ENCODE results near the gene LAMC1. TPM values are rescaled to one million over a fixed set of nuclear protein-coding genes. Genes with fewer than 3 reads are reported as not detected.
A peak's percentile ranks its signal among the peaks of the same experiment; 100 is the strongest.

The LAMC1 gene
- total and polyA plus RNA-seq, 2 experiments from 2014 or later = 185 to 686 TPM

DNA sequence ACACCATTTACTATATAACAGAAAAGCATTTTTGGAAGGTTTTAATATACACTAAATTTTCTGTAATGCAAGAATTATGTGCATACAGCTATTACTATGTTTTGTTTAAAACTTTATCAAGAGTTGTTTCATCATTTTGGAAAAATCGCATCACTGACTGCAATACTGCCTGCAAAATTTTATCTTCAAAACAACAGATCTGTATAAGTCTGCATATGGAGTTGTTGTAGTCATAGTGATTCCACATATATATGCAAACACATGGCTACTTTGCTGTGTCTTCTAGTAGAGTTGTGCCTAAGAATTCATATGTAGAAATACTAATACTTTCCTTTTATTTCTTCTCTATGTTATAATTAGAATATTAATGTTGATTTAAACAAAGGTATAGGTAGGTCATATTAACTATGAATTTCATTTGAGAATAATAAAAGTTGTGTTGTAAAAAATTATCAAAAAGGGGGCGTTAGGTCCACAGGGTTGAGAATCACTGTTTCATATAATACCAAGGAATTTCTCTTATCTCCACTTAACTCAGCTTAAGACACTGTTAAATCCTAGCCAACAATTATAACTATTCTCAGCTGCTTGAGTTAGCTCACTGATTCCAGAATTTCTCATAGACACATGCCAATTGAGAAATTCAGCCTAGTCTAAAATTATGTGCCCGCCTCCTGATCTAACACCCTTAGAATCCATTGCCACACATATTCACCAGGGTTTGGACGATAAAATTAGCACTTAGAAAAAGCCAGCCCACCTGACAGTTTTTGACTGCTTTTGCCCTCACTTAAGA is 22.9 kb upstream of the LAMC1 start:
- Histone ChIP-seq H3K4me2 (ENCODE audit: unreplicated experiment) (no peak overlapping the region), H3K27me3 (replicated peaks; ENCODE audit: insufficient read depth) (no peaks in the 10 kb centered on the region), H3F3A (ENCODE audit: insufficient read depth) (peaks cover 12% of the 10 kb centered on the region; the same call in 1 of the 2 replicates), H2AFZ (no peak overlapping the region), H4K20me1 (ENCODE audit: insufficient read depth) (no peaks in the 10 kb centered on the region), H3K4me1 (ENCODE audit: insufficient read depth) (peaks cover 38% of the 10 kb centered on the region), H3K9ac (no peak overlapping the region), H3K79me2 (ENCODE audit: insufficient read depth) (no peaks in the 10 kb centered on the region), H3K9me2 (ENCODE audit: insufficient read depth) (no peaks in the 10 kb centered on the region), H3K9me3 (ENCODE audit: low read depth) (no peaks in the 10 kb centered on the region), H3K4me3 (no peak overlapping the region), H3K36me3 (ENCODE audit: low read depth) (no peaks in the 10 kb centered on the region), H3K27ac (no peak overlapping the region)
- TF ChIP-seq EZH2phosphoT487 (IDR thresholded peaks at IDR 0.05; ENCODE audit: insufficient read depth, low read depth) (no peak), EZH2 (IDR thresholded peaks at IDR 0.05; ENCODE audit: insufficient read depth, poor library complexity, severe bottlenecking) (no peak)
- peak; percentile 32 for DNase-seq
- 55% methylated on average over 4 of the region's 4 CpGs for WGBS, 2 experiments (ENCODE audit: low coverage in 1 of 2, low lambda C conversion rate in 2 of 2, missing lambda C conversion rate in 2 of 2)
- in situ Hi-C loops (cut with MboI) = no loop called here

DNA sequence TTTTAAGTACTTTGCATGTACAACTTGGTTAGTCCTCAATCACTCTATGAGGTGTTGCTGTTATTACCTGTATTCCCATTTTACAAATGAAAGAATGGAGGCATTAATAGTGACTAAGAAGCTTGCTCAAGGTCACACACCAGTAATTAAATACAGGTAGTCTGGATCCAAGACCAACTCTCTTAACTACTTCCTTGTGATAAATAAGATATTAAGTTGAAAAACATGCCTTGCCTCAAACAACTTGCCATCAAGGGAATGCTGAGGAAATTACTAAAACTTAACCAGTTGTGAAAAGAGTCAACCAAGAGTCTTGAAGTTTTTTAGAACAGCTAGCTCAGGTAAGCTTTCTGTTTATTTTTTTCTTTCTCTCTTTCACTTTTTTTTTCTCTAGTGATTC is 21.0 kb upstream of the LAMC1 start:
- DNase-seq = no peak
- H4K20me1 ChIP-seq (ENCODE audit: insufficient read depth) = no peaks in the 10 kb centered on the region
- H3K79me2 ChIP-seq (ENCODE audit: insufficient read depth) = no peaks in the 10 kb centered on the region
- H3K4me1 ChIP-seq (ENCODE audit: insufficient read depth) = peaks cover 29% of the 10 kb centered on the region
- H3K27me3 ChIP-seq (replicated peaks; ENCODE audit: insufficient read depth) = no peaks in the 10 kb centered on the region
- no peak overlapping the region for H3K4me3 ChIP-seq
- peak overlapping the region; percentile 46 for H3K4me2 ChIP-seq (ENCODE audit: unreplicated experiment)
- H3K9me2 ChIP-seq (ENCODE audit: insufficient read depth) = no peaks in the 10 kb centered on the region
- H3K36me3 ChIP-seq (ENCODE audit: low read depth) = no peaks in the 10 kb centered on the region
- in situ Hi-C loops (cut with MboI) = no loop called here
- H2AFZ ChIP-seq = no peak overlapping the region
- TF ChIP-seq EZH2phosphoT487 (IDR thresholded peaks at IDR 0.05; ENCODE audit: insufficient read depth, low read depth) = no peak
- no peak overlapping the region for H3K27ac ChIP-seq
- no peaks in the 10 kb centered on the region for H3K9me3 ChIP-seq (ENCODE audit: low read depth)
- H3F3A ChIP-seq (ENCODE audit: insufficient read depth) = peaks cover 2% of the 10 kb centered on the region; the same call in 1 of the 2 replicates
- no peak overlapping the region for H3K9ac ChIP-seq

DNA sequence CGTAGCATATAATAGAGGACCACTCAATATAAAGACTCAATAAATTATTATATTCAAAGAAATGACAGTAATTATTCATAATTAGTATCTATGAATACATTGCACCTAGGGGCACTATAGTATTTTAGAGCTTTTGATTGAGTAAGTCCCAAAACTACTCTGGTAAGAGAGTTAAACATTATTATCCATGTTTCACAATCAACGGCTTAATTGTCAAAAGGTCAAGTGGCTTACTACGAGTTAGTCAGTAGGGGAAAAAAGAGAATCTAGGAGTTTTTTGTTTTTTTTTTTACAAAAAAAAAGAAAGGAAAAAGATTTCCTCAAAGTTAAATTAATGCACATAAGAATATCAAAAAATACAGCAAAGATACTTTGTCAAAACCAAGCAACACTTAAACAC is 20.4 kb upstream of the LAMC1 start:
- H3K27me3 ChIP-seq (replicated peaks; ENCODE audit: insufficient read depth) = no peaks in the 10 kb centered on the region
- peak overlapping the region; percentile 46 for H3K4me2 ChIP-seq (ENCODE audit: unreplicated experiment)
- H2AFZ ChIP-seq = peak overlapping the region; percentile 30
- WGBS, 2 experiments (ENCODE audit: low coverage in 1 of 2, low lambda C conversion rate in 2 of 2, missing lambda C conversion rate in 2 of 2) = 35 to 36% methylated on average over 3 of the region's 3 CpGs
- H3K4me3 ChIP-seq = peak overlapping the region; percentile 28; the same call in 1 of the 2 replicates
- no peaks in the 10 kb centered on the region for H3K9me3 ChIP-seq (ENCODE audit: low read depth)
- peaks cover 27% of the 10 kb centered on the region for H3K4me1 ChIP-seq (ENCODE audit: insufficient read depth)
- H3K9me2 ChIP-seq (ENCODE audit: insufficient read depth) = no peaks in the 10 kb centered on the region
- H3K9ac ChIP-seq = no peak overlapping the region
- in situ Hi-C loops (cut with MboI) = no loop called here
- peak overlapping the region; percentile 34 for H3K27ac ChIP-seq
- H3K36me3 ChIP-seq (ENCODE audit: low read depth) = no peaks in the 10 kb centered on the region
- H3K79me2 ChIP-seq (ENCODE audit: insufficient read depth) = no peaks in the 10 kb centered on the region
- TF ChIP-seq EZH2 (IDR thresholded peaks at IDR 0.05; ENCODE audit: insufficient read depth, poor library complexity, severe bottlenecking) = no peak
- TF ChIP-seq EZH2phosphoT487 (IDR thresholded peaks at IDR 0.05; ENCODE audit: insufficient read depth, low read depth) = no peak
- peak; percentile 59 for DNase-seq
- no peaks in the 10 kb centered on the region for H3F3A ChIP-seq (ENCODE audit: insufficient read depth)
- no peaks in the 10 kb centered on the region for H4K20me1 ChIP-seq (ENCODE audit: insufficient read depth)

DNA sequence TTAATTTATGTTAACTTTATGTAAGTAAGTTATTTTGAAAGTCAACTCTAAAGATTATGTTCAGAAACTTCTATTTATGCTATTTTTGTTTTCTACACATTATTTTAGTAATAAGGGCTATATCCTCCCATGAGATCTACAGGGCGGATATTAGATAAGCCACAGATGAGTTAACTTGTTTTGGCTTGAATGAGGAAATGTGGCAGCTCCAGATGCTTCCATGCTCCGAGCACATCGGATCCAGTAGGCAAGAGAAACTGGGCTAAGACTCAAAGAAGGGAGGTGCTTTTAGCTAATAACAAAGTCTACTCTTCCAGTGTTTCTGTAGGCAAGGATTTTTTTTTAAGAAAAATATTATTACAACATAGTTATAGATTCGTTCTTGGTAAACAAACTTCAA is 20.0 kb upstream of the LAMC1 start:
- Histone ChIP-seq H3K79me2 (ENCODE audit: insufficient read depth) (no peaks in the 10 kb centered on the region), H3F3A (ENCODE audit: insufficient read depth) (no peaks in the 10 kb centered on the region), H3K9ac (no peak overlapping the region), H3K36me3 (ENCODE audit: low read depth) (no peaks in the 10 kb centered on the region), H3K9me2 (ENCODE audit: insufficient read depth) (no peaks in the 10 kb centered on the region), H3K4me2 (ENCODE audit: unreplicated experiment) (peak overlapping the region; percentile 46), H4K20me1 (ENCODE audit: insufficient read depth) (no peaks in the 10 kb centered on the region), H2AFZ (peak overlapping the region; percentile 30), H3K27ac (peak overlapping the region; percentile 34), H3K4me3 (peak overlapping the region; percentile 28; the same call in 1 of the 2 replicates), H3K27me3 (replicated peaks; ENCODE audit: insufficient read depth) (no peaks in the 10 kb centered on the region), H3K9me3 (ENCODE audit: low read depth) (no peaks in the 10 kb centered on the region), H3K4me1 (ENCODE audit: insufficient read depth) (peaks cover 27% of the 10 kb centered on the region)
- TF ChIP-seq EZH2phosphoT487 (IDR thresholded peaks at IDR 0.05; ENCODE audit: insufficient read depth, low read depth) (no peak), EZH2 (IDR thresholded peaks at IDR 0.05; ENCODE audit: insufficient read depth, poor library complexity, severe bottlenecking) (no peak)
- in situ Hi-C loops (cut with MboI) = no loop called here
- 5 to 8% methylated on average over 4 of the region's 4 CpGs for WGBS, 2 experiments (ENCODE audit: low coverage in 1 of 2, low lambda C conversion rate in 2 of 2, missing lambda C conversion rate in 2 of 2)
- DNase-seq = peak; percentile 76
